Caki2 (cell line): ENCODE measurements around the gene CNGB1. TPM values are rescaled to one million over a fixed set of nuclear protein-coding genes. Genes with fewer than 3 reads are reported as not detected.
"Not testable (repeated sequence)": the region's sequence is repeated elsewhere in the genome, so short reads cannot be mapped to it uniquely, and the experiment has no call there.

Experiments
- DNase-seq: peaks from one replicate; pipeline ENCODE4 v3.0.0-alpha.2; 2015; ENCODE audit warnings: low read depth
- in situ Hi-C: cut with HindIII; loops from 2 replicates; pipeline ENCODE4 v1.10.0; 2016; ENCODE audit warnings: low sequenced_read_pairs, low pct_unique_long_range_greater_than_20kb, mixed read lengths
- total RNA-seq: library from RNA; depleted of rRNA; stranded (reverse); fragments of >200 nt; shearing (Covaris generic); gene quantifications from 2 replicates; pipeline ENCODE4 v1.2.3, GENCODE V29; 2014; ENCODE audit warnings: low replicate concordance; rRNA removed

CNGB1 gene
- total RNA-seq = 0.20 TPM in 1 of 2 replicates, not detected in the other

DNA sequence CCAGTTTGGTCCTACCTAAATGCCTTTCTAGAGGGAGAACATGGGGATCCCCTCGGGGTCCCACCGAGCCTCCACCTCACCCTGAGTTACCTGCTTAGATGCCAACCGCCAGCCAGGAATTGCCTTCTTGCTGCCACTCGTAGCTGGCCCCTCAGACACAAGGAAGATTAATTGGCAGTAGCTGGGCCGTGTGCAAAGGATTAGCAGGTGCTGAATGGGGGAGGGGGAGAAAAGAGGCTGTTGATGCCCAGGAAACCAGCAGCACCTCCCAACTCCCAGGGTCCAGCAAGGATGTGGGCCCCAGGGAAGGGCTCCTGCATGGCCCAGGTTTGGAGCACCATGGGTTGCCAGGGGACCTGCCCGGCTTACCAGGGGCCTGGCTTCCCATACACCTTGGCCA is at the start of gene CNGB1:
Gene CNGB1 (minus strand): TSS at position 159 of the 400 bp plus-strand sequence. CDS start 3,842 bp downstream, outside the sequence.
- DNase-seq = no peak
- in situ Hi-C loops = no loop called here

DNA sequence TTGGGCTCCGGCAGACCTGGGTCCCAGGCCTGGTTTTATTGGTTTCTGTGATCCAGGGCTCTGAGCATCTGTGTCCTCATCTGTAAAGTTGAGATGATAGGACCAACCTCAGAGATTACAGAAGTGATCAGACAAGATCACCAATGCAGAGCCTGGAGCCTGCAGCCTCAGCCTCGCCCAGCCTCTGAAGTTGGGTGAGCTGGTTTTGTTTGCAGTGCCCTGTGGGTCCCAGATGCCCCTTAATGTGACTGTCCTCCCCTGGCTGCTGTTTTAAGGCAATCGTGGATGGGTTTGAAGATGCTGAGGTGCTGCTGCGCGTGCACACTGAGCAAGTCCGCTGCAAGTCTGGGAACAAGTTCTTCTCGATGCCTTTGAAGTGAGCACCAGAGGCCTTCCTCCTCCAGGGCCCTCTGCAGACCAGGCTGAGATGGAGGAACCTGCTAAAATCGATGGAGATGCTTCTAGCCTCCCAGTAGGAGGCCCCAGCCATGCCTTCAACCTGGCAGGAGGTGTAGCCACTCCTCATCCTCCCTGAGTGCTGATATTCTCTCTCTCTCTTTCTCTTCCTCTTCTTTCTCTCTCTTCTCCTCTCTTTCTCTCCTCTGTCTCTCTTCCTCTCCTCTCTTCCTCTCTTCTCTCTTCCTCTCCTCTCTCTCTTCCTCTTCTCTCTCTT is 49.1 kb upstream of the CNGB1 start:
- no peak for DNase-seq

DNA sequence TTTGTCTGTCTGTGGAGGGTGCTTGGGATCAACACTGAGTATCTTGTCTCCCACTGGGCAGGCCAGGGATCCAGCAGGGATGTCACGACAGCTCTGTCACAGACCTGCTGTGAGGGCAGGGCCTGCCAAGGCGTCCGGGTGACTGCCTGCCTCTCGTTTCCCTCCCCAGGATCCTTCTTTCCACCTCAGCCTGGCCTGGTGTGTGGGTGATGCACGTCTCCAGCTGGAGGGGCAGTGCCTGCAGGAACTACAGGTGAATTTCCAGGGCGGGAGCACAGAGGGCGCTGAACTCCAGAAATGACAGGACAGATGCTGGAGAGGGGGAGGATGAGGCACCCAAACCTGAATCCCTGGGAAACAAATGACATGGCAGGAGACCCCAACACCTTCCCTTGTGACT is 47.9 kb upstream of the CNGB1 start:
- DNase-seq = no peak
- in situ Hi-C loops = no loop called here

More for the DNA sequence above, 49.1 kb upstream of the CNGB1 start:
- in situ Hi-C loops = loop anchor here (10.0 kb wide), 1 partner anchor 105 kb away; the partner anchor contains the start of gene CFAP20

DNA sequence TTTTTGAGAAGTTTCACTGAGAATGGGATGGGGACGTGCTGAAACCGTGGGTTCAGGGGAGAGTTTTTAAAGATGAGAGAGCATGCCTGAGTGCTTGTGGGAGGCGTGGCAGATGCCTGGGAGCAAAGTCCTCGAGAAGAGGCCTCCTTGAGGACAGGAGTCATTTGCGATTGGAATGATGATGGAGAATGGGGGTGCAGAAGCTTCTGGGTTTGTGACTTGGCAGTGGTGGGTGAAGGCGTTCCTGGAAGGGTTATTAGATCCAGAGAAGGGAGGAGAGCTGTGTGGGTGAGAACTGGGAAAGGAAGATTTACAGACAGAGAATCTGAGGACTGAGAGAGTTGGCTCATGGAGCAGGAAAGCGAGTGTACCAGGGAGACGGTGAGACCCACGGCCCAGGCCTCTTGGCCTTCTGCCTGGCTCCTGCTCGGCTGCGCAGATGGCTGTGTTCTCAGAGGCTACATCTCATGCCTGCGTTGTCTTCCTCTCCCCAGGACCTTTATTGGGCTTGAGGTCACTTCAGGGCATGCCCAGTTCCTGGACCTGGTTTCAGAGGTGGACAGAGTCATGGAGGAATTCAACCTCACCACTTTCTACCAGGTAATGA is 46.0 kb upstream of the CNGB1 start:
- DNase-seq = no peak
- in situ Hi-C loops = no loop called here

DNA sequence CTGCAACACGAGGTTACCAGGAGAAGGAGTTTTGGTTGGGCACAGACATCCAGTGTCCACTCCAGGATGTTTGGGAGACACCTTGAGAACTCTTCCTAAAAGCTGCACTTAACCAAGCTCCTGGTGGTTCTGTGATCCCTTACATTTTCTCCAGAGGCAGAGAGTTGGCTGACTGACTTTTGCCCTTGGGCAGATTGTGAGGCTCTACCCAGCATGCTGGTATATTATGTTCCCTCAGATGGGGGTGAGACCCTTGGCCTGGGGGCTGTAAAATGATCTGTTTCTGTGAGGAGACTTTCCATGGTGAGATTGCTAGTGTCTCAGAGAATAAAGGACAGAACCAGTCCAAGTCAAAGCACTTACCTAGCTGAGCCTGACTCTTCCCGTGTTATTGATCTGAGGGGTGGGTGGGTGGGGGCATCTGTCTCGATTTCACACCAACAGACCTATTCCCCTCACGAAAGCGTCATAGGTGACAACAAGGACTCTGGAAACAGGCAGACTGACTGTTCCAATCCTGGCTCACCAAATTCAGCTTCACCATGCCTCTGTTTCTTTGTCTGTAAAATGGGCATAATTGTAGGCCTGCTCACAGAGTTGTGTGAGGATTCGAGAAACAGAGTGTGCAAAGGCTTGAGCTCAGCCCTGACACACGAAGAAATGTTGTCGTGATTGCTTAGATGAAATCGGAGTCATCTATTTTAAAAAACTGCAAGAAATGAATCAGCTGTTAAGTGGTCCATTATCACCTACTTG is 42.5 kb upstream of the CNGB1 start:
- DNase-seq = no peak

DNA sequence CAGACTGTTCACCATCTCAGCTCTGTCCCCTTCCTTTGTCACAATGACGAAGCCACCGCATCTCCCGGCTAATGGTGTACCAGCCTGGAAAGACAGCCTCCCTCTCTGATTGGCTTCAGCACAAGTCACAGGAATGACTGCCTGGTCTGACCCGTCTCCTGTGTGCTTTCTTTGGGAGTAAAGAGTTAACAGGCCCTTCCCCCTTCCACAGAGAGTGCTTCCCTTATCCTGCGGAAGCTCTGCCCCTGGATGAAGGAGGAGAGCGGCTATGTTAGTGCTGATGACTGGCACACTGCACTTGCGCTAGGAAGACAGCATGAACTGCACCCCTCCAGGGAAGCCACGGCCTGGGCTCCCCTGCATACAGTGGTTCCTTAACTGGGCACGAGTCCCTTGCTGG is 41.6 kb upstream of the CNGB1 start:
- in situ Hi-C loops = no loop called here
- DNase-seq = no peak

More for the DNA sequence above, 42.5 kb upstream of the CNGB1 start:
- in situ Hi-C loops = no loop called here

DNA sequence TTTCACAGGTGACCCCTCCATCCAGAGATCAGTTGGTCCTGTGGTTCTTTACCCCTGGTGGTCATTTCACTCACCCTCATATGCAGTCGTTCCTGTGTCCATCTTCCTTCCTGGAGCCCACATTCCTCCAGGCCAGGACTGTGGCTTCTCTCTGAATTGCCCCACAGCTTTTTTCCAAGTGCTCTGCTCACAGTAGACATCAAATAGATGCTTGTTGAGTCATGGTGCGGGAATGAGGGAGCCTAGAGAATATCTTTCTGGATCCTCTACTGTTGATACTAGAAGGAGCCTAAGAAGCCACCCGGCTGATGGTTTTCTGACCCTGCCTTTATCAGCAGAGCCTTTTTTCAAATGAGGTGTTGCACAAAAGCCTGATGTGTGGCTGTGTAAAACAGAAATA is 40.7 kb upstream of the CNGB1 start:
- DNase-seq = no peak
- in situ Hi-C loops = no loop called here

DNA sequence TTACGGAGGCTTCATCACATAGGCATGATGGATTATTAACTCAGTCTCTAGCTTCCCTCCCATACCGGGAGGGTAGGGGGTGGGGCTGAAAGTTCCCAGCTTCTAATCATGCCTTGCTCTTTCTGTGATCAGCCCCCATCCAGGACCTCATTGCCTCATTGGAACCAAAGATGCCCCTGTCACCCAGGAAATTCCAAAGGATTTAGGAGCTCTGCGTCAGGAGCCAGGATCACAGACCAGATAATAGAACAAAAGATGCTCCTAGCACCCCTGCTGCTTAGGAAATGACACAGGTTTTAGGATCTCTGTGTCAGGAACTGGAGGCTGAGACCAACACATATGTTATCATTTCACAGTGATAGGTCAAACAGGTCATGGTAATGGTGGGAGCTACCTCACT is 40.0 kb upstream of the CNGB1 start:
- DNase-seq = no peak
- in situ Hi-C loops = no loop called here

DNA sequence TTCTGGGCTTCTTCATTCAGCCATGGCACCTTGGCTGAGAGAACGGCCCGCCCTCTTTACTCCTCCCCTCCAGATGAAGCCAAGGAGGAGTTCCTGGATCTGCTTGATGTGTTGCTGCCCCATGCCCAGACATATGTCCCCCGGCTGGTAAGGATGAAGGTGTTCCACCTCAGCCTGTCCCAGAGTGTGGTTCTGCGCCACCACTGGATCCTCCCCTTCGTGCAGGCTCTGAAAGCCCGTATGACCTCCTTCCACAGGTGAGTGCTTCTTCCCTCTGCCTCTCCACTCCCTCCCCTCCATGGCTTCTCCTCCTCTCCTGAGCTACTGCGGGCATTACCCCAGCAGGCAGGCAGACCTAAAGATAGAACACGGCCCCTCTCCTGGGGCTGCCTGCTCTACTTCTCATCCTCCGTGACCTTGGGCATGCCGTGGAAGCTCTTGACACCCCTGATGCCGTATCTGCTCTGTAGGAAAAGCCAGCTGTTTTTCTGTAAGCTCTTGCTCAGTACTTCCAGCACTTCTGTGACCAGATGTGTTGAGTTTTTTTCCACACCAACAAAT is 39.0 kb upstream of the CNGB1 start:
- DNase-seq = no peak
- in situ Hi-C loops = no loop called here

DNA sequence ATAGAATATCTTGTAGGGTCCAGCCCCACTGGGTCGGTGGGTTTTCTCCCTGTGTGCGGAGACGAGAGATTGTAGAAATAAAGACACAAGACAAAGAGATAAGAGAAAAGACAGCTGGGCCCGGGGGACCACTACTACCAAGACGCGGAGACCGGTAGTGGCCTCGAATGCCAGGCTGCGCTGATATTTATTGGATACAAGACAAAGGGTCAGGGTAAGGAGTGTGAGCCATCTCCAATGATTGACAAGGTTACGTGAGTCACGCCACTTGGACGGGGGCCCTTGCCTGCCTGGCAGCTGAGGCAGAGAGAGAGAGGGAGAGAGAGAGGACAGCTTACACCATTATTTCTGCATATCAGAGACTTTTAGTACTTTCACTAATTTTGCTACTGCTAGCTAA is 33.8 kb upstream of the CNGB1 start:
- DNase-seq = peak; percentile 45
- in situ Hi-C loops = not testable (repeated sequence)

DNA sequence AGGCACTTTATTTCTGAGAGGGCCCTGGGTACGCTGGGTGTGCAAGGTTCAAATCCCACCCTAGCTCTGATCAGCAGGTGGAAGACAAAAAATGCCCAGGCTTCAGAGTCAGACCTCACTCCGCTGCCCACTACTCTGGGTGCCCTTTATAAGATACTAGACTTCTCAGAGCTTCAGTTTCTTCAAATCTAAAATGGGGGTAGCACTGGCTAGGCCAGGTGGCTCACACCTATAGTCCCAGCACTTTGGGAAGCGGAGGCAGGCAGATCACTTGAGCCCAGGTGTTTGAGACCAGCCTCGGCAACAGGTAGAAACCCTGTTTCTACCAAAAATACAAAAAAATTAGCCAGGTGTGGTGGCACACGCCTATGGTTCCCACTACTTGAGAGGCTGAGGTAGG is 32.0 kb upstream of the CNGB1 start:
- DNase-seq = no peak
- in situ Hi-C loops = no loop called here

DNA sequence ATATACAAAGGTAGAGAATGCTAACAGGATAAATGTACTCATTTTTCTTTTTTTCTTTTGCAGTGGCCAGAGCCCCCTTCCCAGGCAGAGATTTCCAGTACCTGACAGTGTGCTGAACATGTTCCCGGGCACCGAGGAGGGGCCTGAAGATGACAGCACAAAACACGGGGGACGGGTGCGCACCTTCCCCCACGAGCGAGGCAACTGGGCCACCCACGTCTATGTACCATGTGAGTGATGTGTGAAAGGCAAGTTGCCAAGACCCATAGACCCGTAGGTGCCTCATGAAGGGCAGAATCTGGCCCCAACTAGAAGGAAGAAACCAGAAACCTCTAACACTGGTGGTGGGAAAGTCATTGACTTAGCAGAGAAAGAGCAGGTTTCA is 31.5 kb upstream of the CNGB1 start:
- DNase-seq = no peak
- in situ Hi-C loops = no loop called here

DNA sequence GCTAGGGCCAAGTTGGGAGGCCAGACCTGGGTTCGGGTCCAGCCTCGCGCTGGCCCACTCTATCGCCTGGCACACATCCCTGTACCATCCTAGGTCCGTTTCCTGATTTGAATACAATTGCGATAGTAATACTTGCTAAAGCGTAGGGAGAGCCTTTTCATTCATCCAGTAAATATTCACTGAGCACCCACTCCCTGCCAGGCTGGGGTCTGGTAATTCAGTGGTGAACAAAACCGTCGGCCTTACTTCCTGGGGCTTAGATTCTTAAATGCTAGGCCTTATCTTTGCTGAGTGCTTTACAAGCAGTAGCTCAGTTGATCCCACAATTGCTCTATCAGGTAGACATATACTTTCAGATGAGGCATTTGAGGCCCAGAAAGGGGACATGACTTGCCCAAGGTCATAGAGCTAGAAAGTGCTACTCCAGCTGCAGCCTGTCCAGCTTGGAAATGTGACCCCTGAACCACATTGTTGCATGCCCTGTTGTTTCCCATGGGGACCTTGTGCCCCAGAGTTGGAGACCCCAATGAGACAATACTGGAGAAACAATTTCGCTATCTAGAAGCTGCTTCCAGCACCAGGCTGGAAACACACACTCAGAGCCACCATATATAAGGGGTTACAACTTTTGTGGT is 31.0 kb upstream of the CNGB1 start:
- in situ Hi-C loops = no loop called here
- DNase-seq = no peak

DNA sequence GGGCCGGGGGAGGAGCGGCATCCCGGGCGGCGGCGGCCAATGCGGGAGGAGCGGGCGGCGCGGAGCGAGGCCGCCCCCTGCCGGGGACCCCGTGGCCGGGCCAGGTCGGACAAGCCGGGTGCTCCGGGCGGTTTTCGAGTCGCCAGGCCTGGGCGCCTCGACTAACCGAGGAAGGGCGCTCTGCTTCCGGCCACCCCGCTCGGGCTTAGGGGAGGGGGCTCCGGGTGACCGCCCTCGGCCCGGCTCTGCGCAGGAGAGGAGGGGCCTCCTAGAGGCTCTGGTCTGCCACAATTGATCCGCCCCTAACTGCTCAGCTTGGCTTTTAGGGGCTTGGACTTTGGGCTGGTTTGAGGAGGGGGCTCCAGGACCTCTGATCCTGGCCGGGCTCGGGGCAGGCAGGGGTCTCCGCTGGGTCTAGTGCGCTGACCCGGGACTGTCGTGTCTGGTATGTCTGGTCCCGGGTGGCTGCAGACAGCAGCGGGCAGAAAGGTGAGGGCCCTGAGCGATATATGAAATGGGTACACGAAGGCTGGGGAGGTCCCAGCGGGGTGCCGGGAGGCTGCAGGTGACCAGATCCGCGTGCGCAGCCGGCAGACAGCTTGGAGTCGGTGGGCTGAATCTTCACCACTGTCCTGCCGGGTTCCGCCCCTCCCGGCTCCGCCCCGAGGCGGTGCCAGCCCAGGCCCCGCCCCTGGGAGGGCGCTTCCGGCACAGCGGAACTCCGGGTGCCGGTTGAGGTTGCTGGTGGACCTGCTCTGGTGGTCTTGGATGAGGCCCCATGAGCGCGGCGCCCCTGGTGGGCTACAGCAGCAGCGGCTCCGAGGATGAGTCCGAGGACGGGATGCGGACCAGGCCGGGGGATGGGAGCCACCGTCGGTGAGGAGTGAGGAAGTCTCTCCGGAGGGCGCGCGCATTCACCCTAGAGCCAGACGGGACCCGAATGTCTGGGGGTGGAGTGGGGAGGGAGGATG is 30.1 kb upstream of the CNGB1 start, which contains the start of gene USB1:
Gene USB1 (plus strand): TSS at position 702 of the 971 bp plus-strand sequence. CDS start 77 bp downstream, at position 779.
- in situ Hi-C loops = no loop called here
- DNase-seq = peak; percentile 85

DNA sequence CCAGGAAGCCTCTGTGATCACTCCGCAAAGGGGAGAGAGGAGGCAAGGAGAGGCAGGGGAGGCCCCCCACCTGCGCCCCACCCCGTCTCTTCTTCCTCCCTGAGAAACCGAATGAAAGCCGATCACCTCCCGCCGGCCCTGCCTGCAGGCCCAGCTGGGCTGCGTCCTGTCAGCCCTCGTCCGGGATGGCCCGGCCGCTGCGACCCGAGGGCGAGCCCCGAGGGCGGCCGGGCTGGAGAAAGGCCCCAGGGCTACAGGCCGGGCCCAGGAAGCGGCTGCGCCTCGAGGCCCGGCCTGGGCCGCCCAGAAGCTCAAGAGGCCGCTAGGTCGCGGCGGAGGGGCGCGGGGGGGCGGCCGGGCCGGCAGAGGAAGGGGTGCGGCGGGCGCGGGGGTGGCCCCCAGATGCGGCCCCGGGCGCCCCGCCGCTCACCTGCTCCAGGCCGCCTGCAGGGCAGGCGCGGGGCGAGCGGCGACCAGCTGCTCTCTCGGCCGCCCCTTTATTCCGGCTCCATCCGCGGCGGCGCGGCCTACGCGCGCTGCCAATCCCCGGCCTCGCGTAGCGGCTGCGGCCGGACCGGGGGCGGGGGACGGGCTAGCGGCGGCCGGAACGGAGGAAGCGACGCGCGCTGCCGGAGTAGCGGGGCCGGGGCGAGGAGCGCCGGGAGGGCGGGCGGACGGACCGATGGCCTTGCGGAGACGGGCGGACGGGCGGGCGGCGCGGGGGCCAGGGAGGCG is 29.2 kb upstream of the CNGB1 start, which contains the start of gene ZNF319:
Gene ZNF319 (minus strand): TSS at position 702 of the 735 bp plus-strand sequence. CDS start 2,407 bp downstream, outside the sequence.
- in situ Hi-C loops = no loop called here
- DNase-seq = no peak

DNA sequence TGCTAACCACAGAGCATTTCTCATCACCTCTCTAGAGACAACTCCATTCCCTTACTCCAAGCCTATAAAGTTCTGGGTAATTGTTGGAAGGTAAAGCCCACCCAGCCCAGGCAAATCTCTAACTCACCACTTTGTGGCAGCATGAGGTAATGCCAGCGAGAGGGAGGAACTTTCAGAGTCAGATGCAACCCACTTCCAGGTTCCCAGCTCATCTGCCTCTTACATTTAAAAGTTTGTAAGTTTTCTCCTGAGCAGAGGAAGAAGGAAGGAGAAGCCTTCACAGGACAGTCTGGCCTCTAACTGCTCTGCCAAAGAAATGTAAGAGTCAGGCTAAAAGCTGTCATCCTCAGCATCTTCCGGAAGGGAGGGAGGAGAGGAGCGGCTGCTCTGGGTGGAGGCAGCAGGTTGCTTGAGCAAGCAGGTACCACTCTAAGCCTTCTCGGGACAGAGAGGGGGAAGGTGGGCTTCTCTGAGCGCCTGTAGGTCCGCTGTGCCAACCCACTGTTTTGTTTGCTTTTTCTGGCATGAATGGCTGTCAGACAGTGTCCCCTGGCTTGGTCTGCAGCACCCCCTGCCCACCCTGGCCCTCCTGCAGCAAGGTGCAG is 28.5 kb upstream of the CNGB1 start:
- in situ Hi-C loops = no loop called here
- DNase-seq = no peak
